22Rv1 (cell line): ENCODE results near the gene MRPL27.

ENCODE experiments used
- H3K27ac ChIP-seq: fragments of 450-650 bp; 2 replicates; pipeline ENCODE4 v1.5.1; 2017
- CTCF ChIP-seq: fragments of 450-650 bp; IDR thresholded peaks from 2 replicates; pipeline ENCODE4 v1.5.1; 2017; ENCODE audit warnings: mild to moderate bottlenecking
- ZFX ChIP-seq: fragments of 450-650 bp; IDR thresholded peaks from 2 replicates; pipeline ENCODE4 v1.6.1; 2017; ENCODE audit warnings: antibody characterized with exemption, borderline replicate concordance

MRPL27 gene

DNA sequence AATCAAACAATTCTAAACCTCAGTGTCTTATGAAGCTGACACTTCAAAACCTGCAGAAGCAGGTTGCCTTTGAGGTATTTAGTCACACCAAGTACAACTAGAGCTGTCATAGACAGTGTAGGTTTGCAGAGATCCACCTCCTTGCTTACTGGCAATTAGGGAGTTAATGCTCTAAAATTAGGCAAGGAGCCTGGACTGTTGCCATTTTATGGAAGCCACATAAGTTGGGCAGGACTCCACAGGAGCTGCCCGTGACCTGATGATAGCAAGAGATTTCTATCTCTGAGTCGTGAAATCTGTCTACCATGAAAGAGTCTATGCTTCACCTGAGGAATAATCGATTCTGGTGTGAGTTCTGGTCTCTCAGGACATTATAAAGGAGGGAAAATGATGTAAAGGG is 8.9 kb upstream of the MRPL27 start:
- TF ChIP-seq ZFX, result no peak
- no peak for TF ChIP-seq CTCF

GRCh38 chr17:50381260-50381815 is 8.4 kb upstream of the MRPL27 start:
- no peak for TF ChIP-seq ZFX
- no peak for TF ChIP-seq CTCF
- no peak overlapping the region for H3K27ac ChIP-seq

More for the DNA sequence above, 8.9 kb upstream of the MRPL27 start:
- peak overlapping the region; percentile 27; the same call in 1 of the 2 replicates for H3K27ac ChIP-seq

DNA sequence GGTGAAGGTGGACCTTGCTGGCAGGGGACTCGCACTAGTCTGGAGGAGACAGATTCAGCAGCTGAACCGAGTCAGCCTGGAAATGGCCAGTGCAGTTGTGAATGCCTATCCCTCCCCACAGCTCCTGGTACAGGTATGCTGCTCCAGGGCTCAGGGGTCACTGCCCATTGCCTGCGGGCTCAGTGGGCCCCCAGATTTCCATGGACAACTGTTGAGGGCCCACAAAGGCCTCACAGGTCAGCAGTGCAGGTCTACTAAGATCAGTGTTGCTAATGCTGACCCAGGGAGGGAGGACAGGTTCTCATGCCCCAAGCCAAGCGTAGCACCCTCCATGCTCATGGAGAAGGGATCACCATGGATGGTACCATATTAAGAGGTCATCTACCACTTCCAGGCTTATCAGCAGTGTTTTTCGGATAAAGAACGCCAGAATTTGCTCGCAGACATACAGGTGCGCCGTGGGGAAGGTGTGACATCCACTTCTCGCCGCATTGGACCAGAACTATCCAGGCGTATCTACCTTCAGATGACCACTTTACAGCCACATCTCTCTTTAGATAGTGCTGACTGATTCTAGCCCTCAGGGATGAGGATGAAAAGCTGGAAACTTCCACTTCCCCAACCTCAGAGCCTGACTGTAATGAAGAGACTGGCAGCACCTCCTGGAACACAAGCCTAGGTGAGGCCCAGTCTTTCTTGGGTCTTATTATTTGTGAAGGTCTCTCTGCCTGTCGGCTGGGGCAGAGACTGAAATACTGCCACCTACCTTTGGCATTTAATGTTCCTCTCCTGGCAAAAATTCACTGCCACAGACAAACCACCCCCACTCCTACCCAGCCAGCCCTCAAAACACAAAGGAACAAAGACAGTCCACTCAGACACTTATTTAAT is 7.6 kb upstream of the MRPL27 start:
- TF ChIP-seq ZFX (no peak), CTCF (peak; percentile 33; the same call in 1 of the 2 replicates)
- H3K27ac ChIP-seq, result no peak overlapping the region

- H3K27ac ChIP-seq, result no peak overlapping the region
- TF ChIP-seq ZFX, result no peak
- no peak for TF ChIP-seq CTCF
These were observed 6.6 kb upstream of the MRPL27 start for GRCh38 chr17:50379351-50380132.

DNA sequence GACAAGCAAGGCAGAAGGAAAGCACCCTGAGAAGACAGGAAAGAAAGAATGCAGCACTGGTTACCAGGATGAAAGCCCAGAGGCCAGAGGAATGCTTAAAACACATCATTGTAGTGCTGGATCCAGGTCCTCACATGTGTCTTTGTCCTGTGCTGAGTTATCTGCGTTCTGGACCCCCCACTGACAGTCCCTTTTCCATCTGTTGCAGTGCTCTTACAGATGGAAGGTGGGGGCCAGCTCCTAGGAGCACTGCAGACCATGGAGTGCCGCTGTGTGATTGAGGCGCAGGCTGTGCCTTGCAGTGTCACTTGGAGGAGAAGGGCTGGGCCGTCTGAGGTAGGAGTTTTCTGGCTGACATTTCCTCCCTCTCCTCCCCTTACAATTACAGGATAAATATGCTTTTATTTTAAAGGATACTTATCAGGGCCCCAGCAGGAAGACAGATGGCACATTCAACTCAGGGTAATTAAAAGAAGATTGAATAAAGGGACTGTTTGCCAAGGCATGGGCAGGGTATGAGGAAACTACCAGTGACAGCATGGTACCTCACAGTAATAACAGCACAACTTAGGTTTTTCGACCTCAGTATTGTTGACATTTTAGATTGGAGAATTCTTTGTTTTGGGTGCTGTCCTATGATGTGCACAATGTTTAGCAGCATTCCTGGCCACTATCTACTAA is 3.0 kb upstream of the MRPL27 start:
- H3K27ac ChIP-seq, result no peak overlapping the region
- TF ChIP-seq CTCF (no peak), ZFX (no peak)

DNA sequence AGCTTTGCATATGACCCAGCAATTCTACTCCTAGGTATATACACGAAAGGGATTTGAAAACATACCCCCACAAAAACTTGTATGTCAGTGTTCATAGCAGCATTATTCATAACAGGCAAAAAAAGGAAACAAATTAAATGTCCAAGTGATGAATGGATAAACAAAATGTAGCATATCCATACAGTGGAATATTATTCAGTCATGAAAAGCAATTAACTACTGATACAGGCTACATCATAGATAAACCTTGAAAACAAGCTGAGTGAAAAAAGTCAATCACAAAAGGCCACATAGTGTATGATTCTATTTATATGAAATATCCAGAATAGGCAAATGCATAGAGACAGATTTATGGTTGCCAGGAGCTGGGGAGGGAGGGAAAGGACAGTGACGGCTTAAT is 721 bp upstream of the MRPL27 start:
- TF ChIP-seq ZFX, result no peak
- peak overlapping the region; percentile 85 for H3K27ac ChIP-seq

- peak overlapping the region; percentile 85 for H3K27ac ChIP-seq
- TF ChIP-seq ZFX (no peak), CTCF (no peak)
These were observed 694 bp downstream of the MRPL27 start for GRCh38 chr17:50372222-50372757.
